B cell (primary cell): ENCODE data around the gene PALLD. TPM values are rescaled to one million over a fixed set of nuclear protein-coding genes. Genes with fewer than 3 reads are reported as not detected.

Experiments
- ATAC-seq: fragments of 200-7000 bp; cut with Tn5 transposase; one replicate; pipeline ENCODE4 v1.10.0; 2021; ENCODE audit warnings: low read depth, mild to moderate bottlenecking, moderate number of reproducible peaks, moderate library complexity
- CTCF ChIA-PET: fragments of 350-600 bp; sonication (Branson Sonifier 250); formaldehyde crosslinking; loops from one replicate; lab custom pipeline; 2021; ENCODE audit warnings: antibody characterized with exemption, inconsistent platforms; lab: Charles Lee
- POLR2A ChIA-PET: fragments of 350-600 bp; sonication (Branson Sonifier 250); formaldehyde crosslinking; loops from one replicate; lab custom pipeline; 2021; ENCODE audit warnings: antibody characterized with exemption; lab: Charles Lee
- DNase-seq: peaks from one replicate; pipeline ENCODE4 v3.0.0; 2013
- H2AFZ ChIP-seq: 2 replicates; pipeline ENCODE4 v1.6.1; 2012; ENCODE audit warnings: mild to moderate bottlenecking, low read depth, low read length; ENCODE audit not compliant: insufficient read depth, poor library complexity, severe bottlenecking
- H3K27ac ChIP-seq, 2 donors: 1 replicate in 1 of 2; 2 replicates in 1 of 2; pipeline ENCODE4 v1.5.1; 2012 to 2013; ENCODE audit warnings: low read length in 2 of 2, mild to moderate bottlenecking in 2 of 2, moderate library complexity in 1 of 2
- H3K27me3 ChIP-seq, 4 experiments: fragments of 200-600 bp in 1 of 4; sonication (generic) in 1 of 4; replicated peaks in 1 of 4; 1 replicate in 2 of 4; 2 replicates in 2 of 4; pipeline versions ENCODE4 v1.6.1 to v1.7.0; 2013 to 2016; ENCODE audit warnings: low read length in 3 of 4, mild to moderate bottlenecking in 2 of 4, mixed read lengths in 1 of 4, moderate library complexity in 1 of 4; ENCODE audit not compliant: insufficient read depth in 4 of 4, control insufficient read depth in 3 of 4; ENCODE audit errors: control extremely low read depth in 1 of 4
- H3K36me3 ChIP-seq, 2 experiments: replicated peaks in 1 of 2; 1 replicate in 1 of 2; 2 replicates in 1 of 2; pipeline versions ENCODE4 v1.6.1 to v1.7.1; 2013; ENCODE audit warnings: low read length in 1 of 2; ENCODE audit not compliant: insufficient read depth in 2 of 2, control insufficient read depth in 1 of 2; ENCODE audit errors: control extremely low read depth in 1 of 2, extremely low read depth in 1 of 2
- H3K4me1 ChIP-seq, 2 donors: fragments of 200-600 bp in 1 of 2; sonication (generic) in 1 of 2; 1 replicate in 1 of 2; 2 replicates in 1 of 2; pipeline versions ENCODE4 v1.5.1 to v1.6.1; 2013 to 2017; ENCODE audit warnings: low read length in 2 of 2; ENCODE audit not compliant: control insufficient read depth in 2 of 2, insufficient read depth in 2 of 2
- H3K4me2 ChIP-seq: replicated peaks from 2 replicates; pipeline ENCODE3; 2012; ENCODE audit warnings: mild to moderate bottlenecking, low read depth, low read length; ENCODE audit not compliant: poor library complexity, severe bottlenecking
- H3K4me3 ChIP-seq, 5 experiments: fragments of 200-600 bp in 1 of 5; sonication (generic) in 1 of 5; 1 replicate in 3 of 5; 2 replicates in 2 of 5; pipeline versions ENCODE4 v1.5.1 to v1.7.0; 2011 to 2016; ENCODE audit warnings: low read length in 4 of 5, mild to moderate bottlenecking in 4 of 5, low read depth in 2 of 5, control low read depth in 1 of 5, moderate library complexity in 1 of 5; ENCODE audit not compliant: insufficient read depth in 1 of 5; ENCODE audit errors: control extremely low read depth in 1 of 5, extremely low read depth in 1 of 5
- H3K79me2 ChIP-seq: fragments of 200-600 bp; sonication (generic); one replicate; pipeline ENCODE4 v1.6.0; 2016; ENCODE audit warnings: low read length; ENCODE audit not compliant: control insufficient read depth, insufficient read depth
- H3K9ac ChIP-seq: fragments of 200-600 bp; sonication (generic); 2 replicates; pipeline ENCODE4 v1.6.1; 2017; ENCODE audit warnings: mild to moderate bottlenecking, low read length, moderate library complexity
- H3K9me3 ChIP-seq, 3 donors: one replicate each; pipeline versions ENCODE4 v1.6.1 to v1.7.1; 2013; ENCODE audit warnings: low read length in 2 of 3; ENCODE audit not compliant: control insufficient read depth in 2 of 3, insufficient read depth in 1 of 3; ENCODE audit errors: control extremely low read depth in 1 of 3
- H4K20me1 ChIP-seq: 2 replicates; pipeline ENCODE4 v1.6.0; 2012; ENCODE audit warnings: mild to moderate bottlenecking, low read length; ENCODE audit not compliant: insufficient read depth, control insufficient read depth, poor library complexity, severe bottlenecking
- H3K27ac Mint-ChIP-seq: one replicate; pipeline ENCODE4 v1.8.0; 2021; ENCODE audit warnings: mixed read lengths
- H3K27me3 Mint-ChIP-seq: one replicate; pipeline ENCODE4 v1.8.0; 2021; ENCODE audit warnings: mixed read lengths
- H3K4me1 Mint-ChIP-seq: one replicate; pipeline ENCODE4 v1.8.0; 2021; ENCODE audit warnings: mixed read lengths
- H3K4me3 Mint-ChIP-seq: one replicate; pipeline ENCODE4 v1.8.0; 2021; ENCODE audit warnings: mixed read lengths
- H3K9me3 Mint-ChIP-seq: one replicate; pipeline ENCODE4 v1.8.0; 2022; ENCODE audit warnings: mixed read lengths; ENCODE audit not compliant: insufficient read depth
- EZH2 ChIP-seq: IDR thresholded peaks from 2 replicates; pipeline ENCODE4 v1.6.1; 2012; ENCODE audit warnings: borderline replicate concordance, low read depth, mild to moderate bottlenecking, moderate library complexity, low read length; ENCODE audit not compliant: insufficient read depth, poor library complexity, severe bottlenecking
- WGBS: methylation state at CpG from one replicate; pipeline ENCODE4 v1.1.5; 2013; ENCODE audit warnings: missing lambda C conversion rate; ENCODE audit not compliant: insufficient coverage; 5-methylcytosine and 5-hydroxymethylcytosine counted together
- intact Hi-C: fragments of 100-400 bp; cut with micrococcal nuclease; formaldehyde crosslinking; loops from one replicate; pipeline ENCODE4 v1.10.0; 2022
- polyA plus RNA-seq: library from polyadenylated mRNA; depleted of rRNA; stranded (reverse); fragments of >200 nt; gene quantifications from 2 replicates; pipeline ENCODE4 v1.2.3, GENCODE V29; 2012
- total RNA-seq, 2 donors: library from RNA; stranded (reverse); fragments of 120-200 nt in 1 of 2; gene quantifications; 1 replicate in 1 of 2; 2 replicates in 1 of 2; pipeline versions ENCODE4 v1.2.3 to v1.2.4, GENCODE V29; 2013 to 2022
- TF ChIP-seq, protein P1 (sequence below): fragments of 200-600 bp; IDR thresholded peaks from one replicate; pipeline ENCODE4 v1.8.0; 2022; ENCODE audit warnings: antibody characterized with exemption, mild to moderate bottlenecking

The PALLD gene
- total and polyA plus RNA-seq, 2 donors (not counting 1 experiment from before 2014, with no cell fraction given) = 0.63 to 0.71 TPM

DNA sequence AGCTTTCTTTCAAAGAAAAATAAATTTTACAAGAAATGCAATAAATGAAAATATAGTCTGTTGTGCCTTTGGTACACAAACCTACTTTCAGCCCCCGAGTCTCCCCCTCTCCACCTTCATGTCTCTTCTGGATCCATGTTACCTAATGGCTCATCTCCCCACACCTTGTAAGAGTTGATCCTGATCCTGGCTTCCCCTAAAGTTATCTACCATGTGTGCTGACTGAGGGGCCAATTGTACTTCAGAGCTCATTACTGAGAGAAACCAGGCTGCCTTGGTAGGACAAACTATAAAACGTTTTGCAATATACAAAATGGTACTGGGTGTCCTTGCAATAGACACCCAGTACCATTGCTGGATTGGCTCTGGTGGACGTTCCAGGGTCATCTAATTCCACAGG lies 11.8 kb downstream of the PALLD start:
- intact Hi-C loops = no loop called here
- POLR2A ChIA-PET = no interaction called here
- peaks cover 0 to 4% (median 0%) of the 10 kb centered on the region in 3 donors for H3K9me3 ChIP-seq

DNA sequence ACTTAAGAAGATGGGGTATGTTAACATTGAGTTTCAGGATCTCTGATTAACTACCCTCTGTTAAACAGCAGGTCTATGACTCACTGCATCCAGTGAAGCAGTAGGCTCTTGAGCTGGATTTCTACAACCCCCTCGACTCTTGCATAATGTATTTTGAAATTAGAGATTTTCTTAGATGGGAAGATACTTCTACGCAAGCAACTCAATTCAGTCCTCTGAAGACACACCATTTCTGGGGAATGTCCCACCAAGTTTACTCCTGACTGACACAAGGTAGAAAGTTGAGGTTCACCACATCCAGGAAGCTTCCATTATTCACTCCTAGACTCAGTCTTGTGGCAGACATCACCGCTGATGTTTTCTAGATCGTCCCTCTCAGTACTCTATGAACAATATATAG lies 12.9 kb downstream of the PALLD start:
- ChIA-PET CTCF (interaction anchor here (1.5 kb wide), 1 partner anchor 21 kb away, joined by 4 read pairs; no protein-coding TSS in a partner anchor), POLR2A (no interaction called here)
- no peaks in the 10 kb centered on the region for H3K4me1 ChIP-seq
- 100% methylated on average over 1 of the region's 4 CpGs for WGBS
- no peak for DNase-seq
- no peaks in the 10 kb centered on the region for H3K79me2 ChIP-seq
- intact Hi-C loops = loop anchor here (10.0 kb wide), 3 partner anchors 415 to 1055 kb away; no protein-coding TSS in a partner anchor
- no peaks in the 10 kb centered on the region for H3K27me3 ChIP-seq
- ATAC-seq = no peak
- Mint-ChIP-seq H3K9me3 (no peaks in the 10 kb centered on the region), H3K27ac (no peak overlapping the region), H3K4me3 (no peak overlapping the region), H3K27me3 (peaks cover 3% of the 10 kb centered on the region), H3K4me1 (peaks cover 2% of the 10 kb centered on the region)
- H4K20me1 ChIP-seq = no peaks in the 10 kb centered on the region
- TF ChIP-seq EZH2 = no peak
- TF ChIP-seq, protein P1, sequence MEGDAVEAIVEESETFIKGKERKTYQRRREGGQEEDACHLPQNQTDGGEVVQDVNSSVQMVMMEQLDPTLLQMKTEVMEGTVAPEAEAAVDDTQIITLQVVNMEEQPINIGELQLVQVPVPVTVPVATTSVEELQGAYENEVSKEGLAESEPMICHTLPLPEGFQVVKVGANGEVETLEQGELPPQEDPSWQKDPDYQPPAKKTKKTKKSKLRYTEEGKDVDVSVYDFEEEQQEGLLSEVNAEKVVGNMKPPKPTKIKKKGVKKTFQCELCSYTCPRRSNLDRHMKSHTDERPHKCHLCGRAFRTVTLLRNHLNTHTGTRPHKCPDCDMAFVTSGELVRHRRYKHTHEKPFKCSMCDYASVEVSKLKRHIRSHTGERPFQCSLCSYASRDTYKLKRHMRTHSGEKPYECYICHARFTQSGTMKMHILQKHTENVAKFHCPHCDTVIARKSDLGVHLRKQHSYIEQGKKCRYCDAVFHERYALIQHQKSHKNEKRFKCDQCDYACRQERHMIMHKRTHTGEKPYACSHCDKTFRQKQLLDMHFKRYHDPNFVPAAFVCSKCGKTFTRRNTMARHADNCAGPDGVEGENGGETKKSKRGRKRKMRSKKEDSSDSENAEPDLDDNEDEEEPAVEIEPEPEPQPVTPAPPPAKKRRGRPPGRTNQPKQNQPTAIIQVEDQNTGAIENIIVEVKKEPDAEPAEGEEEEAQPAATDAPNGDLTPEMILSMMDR = no peak
- no peak overlapping the region for H3K27ac ChIP-seq
- H3K9ac ChIP-seq = no peak overlapping the region
- no peak overlapping the region for H3K4me3 ChIP-seq
- H2AFZ ChIP-seq = no peak overlapping the region
- no peaks in the 10 kb centered on the region for H3K9me3 ChIP-seq
- H3K4me2 ChIP-seq = no peak overlapping the region
- H3K36me3 ChIP-seq = no peaks in the 10 kb centered on the region

More for the DNA sequence above, 11.8 kb downstream of the PALLD start:
- H3K27ac Mint-ChIP-seq = no peak overlapping the region
- TF ChIP-seq, protein P1 = no peak
- no peak for TF ChIP-seq EZH2
- WGBS = no CpG with 5 or more reads among the region's 3 CpGs
- CTCF ChIA-PET = interaction anchor here (1.5 kb wide), 1 partner anchor 22 kb away, joined by 4 read pairs; no protein-coding TSS in a partner anchor
- no peaks in the 10 kb centered on the region for H3K79me2 ChIP-seq
- no peaks in the 10 kb centered on the region for H3K27me3 ChIP-seq
- peaks cover 3% of the 10 kb centered on the region for H3K27me3 Mint-ChIP-seq
- DNase-seq (no peak), ATAC-seq (no peak)
- H3K36me3 ChIP-seq = no peaks in the 10 kb centered on the region
- H3K4me3 ChIP-seq = no peak overlapping the region
- H2AFZ ChIP-seq = no peak overlapping the region
- H3K9ac ChIP-seq = no peak overlapping the region
- H4K20me1 ChIP-seq = no peaks in the 10 kb centered on the region
- no peaks in the 10 kb centered on the region for H3K9me3 Mint-ChIP-seq
- no peak overlapping the region for H3K27ac ChIP-seq
- no peak overlapping the region for H3K4me3 Mint-ChIP-seq
- H3K4me1 Mint-ChIP-seq = peaks cover 2% of the 10 kb centered on the region
- H3K4me2 ChIP-seq = no peak overlapping the region
- H3K4me1 ChIP-seq = peaks cover 0 to 6% of the 10 kb centered on the region in 2 donors
